Neural progenitor cell (in vitro differentiated cells): ENCODE results near the gene PAQR7. TPM values are rescaled to one million over a fixed set of nuclear protein-coding genes. Genes with fewer than 3 reads are reported as not detected.

ENCODE experiments used
- DNase-seq: peaks from one replicate; pipeline ENCODE4 v3.0.0-alpha.2; 2016; ENCODE audit warnings: low spot score
- H2AFZ ChIP-seq: fragments of 200-600 bp; sonication (generic); replicated peaks from 2 replicates; pipeline ENCODE4 v1.6.1; 2016; ENCODE audit warnings: antibody characterized with exemption
- H3F3A ChIP-seq: fragments of 200-600 bp; sonication (generic); 2 replicates; pipeline ENCODE4 v1.6.1; 2016; ENCODE audit warnings: antibody characterized with exemption, low read depth
- H3K27ac ChIP-seq: fragments of 200-600 bp; sonication (generic); 2 replicates; pipeline ENCODE4 v1.5.1; 2016; ENCODE audit warnings: mild to moderate bottlenecking
- H3K27me3 ChIP-seq: fragments of 200-600 bp; sonication (generic); 2 replicates; pipeline ENCODE4 v1.6.1; 2016; ENCODE audit warnings: mild to moderate bottlenecking, moderate library complexity
- H3K36me3 ChIP-seq: fragments of 200-600 bp; sonication (generic); 2 replicates; pipeline ENCODE4 v1.5.1; 2016
- H3K4me1 ChIP-seq: fragments of 200-600 bp; sonication (generic); 2 replicates; pipeline ENCODE4 v1.6.1; 2016; ENCODE audit warnings: mixed run types
- H3K4me2 ChIP-seq: fragments of 200-600 bp; sonication (generic); 2 replicates; pipeline ENCODE4 v1.6.1; 2016
- H3K4me3 ChIP-seq: fragments of 200-600 bp; sonication (generic); 2 replicates; pipeline ENCODE4 v1.5.1; 2016
- H3K79me2 ChIP-seq: fragments of 200-600 bp; sonication (generic); 2 replicates; pipeline ENCODE4 v1.6.1; 2016; ENCODE audit warnings: low read depth
- H3K9ac ChIP-seq: fragments of 200-600 bp; sonication (generic); 2 replicates; pipeline ENCODE4 v1.6.1; 2016
- H3K9me3 ChIP-seq: fragments of 200-600 bp; sonication (generic); 2 replicates; pipeline ENCODE4 v1.5.1; 2016; ENCODE audit warnings: low read depth
- H4K20me1 ChIP-seq: fragments of 200-600 bp; sonication (generic); 2 replicates; pipeline ENCODE4 v1.6.1; 2016; ENCODE audit warnings: low read depth
- H3K27ac Mint-ChIP-seq: 3 replicates; pipeline ENCODE4 v1.8.0; 2021; ENCODE audit warnings: mixed read lengths
- H3K27me3 Mint-ChIP-seq: 2 replicates; pipeline ENCODE4 v1.8.0; 2022; ENCODE audit warnings: low read depth, mild to moderate bottlenecking, inconsistent platforms, moderate library complexity, mixed read lengths; ENCODE audit not compliant: insufficient read depth
- H3K36me3 Mint-ChIP-seq: 3 replicates; pipeline ENCODE4 v1.8.0; 2021; ENCODE audit warnings: mixed read lengths
- H3K4me1 Mint-ChIP-seq: 3 replicates; pipeline ENCODE4 v1.8.0; 2021; ENCODE audit warnings: mixed read lengths
- H3K4me3 Mint-ChIP-seq: 3 replicates; pipeline ENCODE4 v1.8.0; 2021; ENCODE audit warnings: mild to moderate bottlenecking, moderate library complexity, mixed read lengths
- H3K9me3 Mint-ChIP-seq: 3 replicates; pipeline ENCODE4 v1.8.0; 2020; ENCODE audit warnings: mixed read lengths
- CTCF ChIP-seq: fragments of 200-600 bp; sonication (generic); IDR thresholded peaks from 2 replicates; pipeline ENCODE4 v1.5.1; 2017; ENCODE audit warnings: antibody characterized with exemption, mild to moderate bottlenecking
- EZH2 ChIP-seq: fragments of 200-600 bp; sonication (generic); IDR thresholded peaks from 2 replicates; pipeline ENCODE4 v1.6.1; 2017; ENCODE audit warnings: antibody characterized with exemption, mild to moderate bottlenecking, moderate library complexity
- EZH2phosphoT487 ChIP-seq: fragments of 200-600 bp; sonication (generic); IDR thresholded peaks from 2 replicates; pipeline ENCODE4 v1.6.1; 2017; ENCODE audit warnings: antibody characterized with exemption
- total RNA-seq: library from RNA; depleted of rRNA; stranded (reverse); fragments of >200 nt; gene quantifications from 2 replicates; pipeline ENCODE4 v1.2.3, GENCODE V29; 2015; ENCODE audit warnings: low replicate concordance

Gene PAQR7
- total RNA-seq, 1 donor from 2014 or later = 1.1 TPM

- Histone ChIP-seq H3K9me3 (no peaks in the 10 kb centered on the region), H3K79me2 (no peaks in the 10 kb centered on the region), H3F3A (peaks cover 9% of the 10 kb centered on the region), H3K4me1 (peaks cover 13% of the 10 kb centered on the region), H3K4me3 (no peak overlapping the region), H2AFZ (no peak overlapping the region), H3K27ac (no peak overlapping the region), H3K36me3 (no peaks in the 10 kb centered on the region), H3K4me2 (no peak overlapping the region), H3K9ac (no peak overlapping the region), H4K20me1 (peaks cover 8% of the 10 kb centered on the region), H3K27me3 (no peaks in the 10 kb centered on the region)
- Mint-ChIP-seq H3K36me3 (peaks cover 9% of the 10 kb centered on the region), H3K4me1 (peaks cover 24% of the 10 kb centered on the region), H3K9me3 (no peaks in the 10 kb centered on the region), H3K4me3 (no peak overlapping the region), H3K27me3 (peaks cover 11% of the 10 kb centered on the region), H3K27ac (no peak overlapping the region)
- no peak for TF ChIP-seq CTCF
- TF ChIP-seq EZH2 = no peak
- no peak for TF ChIP-seq EZH2phosphoT487
- no peak for DNase-seq
Measured at GRCh38 chr1:25864434-25864833, 11.1 kb downstream of the PAQR7 start.

GRCh38 chr1:25863486-25864262, 11.8 kb downstream of the PAQR7 start:
- H3F3A ChIP-seq = peaks cover 4% of the 10 kb centered on the region
- H3K27ac ChIP-seq = no peak overlapping the region
- H3K36me3 ChIP-seq = no peaks in the 10 kb centered on the region
- DNase-seq = no peak
- Mint-ChIP-seq H3K36me3 (peaks cover 9% of the 10 kb centered on the region), H3K27ac (no peak overlapping the region), H3K4me1 (peaks cover 28% of the 10 kb centered on the region), H3K27me3 (peaks cover 11% of the 10 kb centered on the region), H3K4me3 (no peak overlapping the region), H3K9me3 (no peaks in the 10 kb centered on the region)
- H3K4me1 ChIP-seq = peaks cover 11% of the 10 kb centered on the region
- peaks cover 4% of the 10 kb centered on the region for H3K79me2 ChIP-seq
- no peak overlapping the region for H3K4me2 ChIP-seq
- H3K4me3 ChIP-seq = no peak overlapping the region
- TF ChIP-seq CTCF (no peak), EZH2 (no peak), EZH2phosphoT487 (no peak)
- no peaks in the 10 kb centered on the region for H3K27me3 ChIP-seq
- no peaks in the 10 kb centered on the region for H3K9me3 ChIP-seq
- H3K9ac ChIP-seq = no peak overlapping the region
- H2AFZ ChIP-seq = no peak overlapping the region
- H4K20me1 ChIP-seq = peaks cover 4% of the 10 kb centered on the region

- Histone ChIP-seq H3F3A (peaks cover 4% of the 10 kb centered on the region), H3K4me2 (no peak overlapping the region), H3K4me3 (no peak overlapping the region), H4K20me1 (peaks cover 4% of the 10 kb centered on the region), H3K9ac (no peak overlapping the region), H3K79me2 (peaks cover 11% of the 10 kb centered on the region), H3K27me3 (no peaks in the 10 kb centered on the region), H2AFZ (no peak overlapping the region), H3K4me1 (peaks cover 19% of the 10 kb centered on the region), H3K27ac (no peak overlapping the region), H3K9me3 (no peaks in the 10 kb centered on the region), H3K36me3 (no peaks in the 10 kb centered on the region)
- Mint-ChIP-seq H3K36me3 (peaks cover 9% of the 10 kb centered on the region), H3K27me3 (peaks cover 11% of the 10 kb centered on the region), H3K9me3 (no peaks in the 10 kb centered on the region), H3K4me1 (peaks cover 31% of the 10 kb centered on the region), H3K4me3 (no peak overlapping the region), H3K27ac (peak overlapping the region; percentile 21)
- no peak for DNase-seq
- TF ChIP-seq CTCF (no peak), EZH2 (no peak), EZH2phosphoT487 (no peak)
Measured at GRCh38 chr1:25862785-25863485, 12.6 kb downstream of the PAQR7 start.
